GM21717 (cell line): Measurements from ENCODE around the gene CADM1.

Experiments used
- ATAC-seq: cut with Tn5 transposase; IDR thresholded peaks from one replicate; pipeline ENCODE4 v1.9.1; 2021; ENCODE audit warnings: mild to moderate bottlenecking, moderate library complexity; ENCODE audit not compliant: unreplicated experiment

CADM1 gene

GRCh38 chr11:115409116-115409670 is 95.0 kb downstream of the CADM1 start:
- no peak for ATAC-seq

- ATAC-seq, result no peak
Observed at GRCh38 chr11:115408036-115408921, 95.9 kb downstream of the CADM1 start.

- ATAC-seq, result no peak
Observed at GRCh38 chr11:115407496-115407895, 96.7 kb downstream of the CADM1 start.

GRCh38 chr11:115406404-115406803 is 97.8 kb downstream of the CADM1 start:
- ATAC-seq, result no peak

- no peak for ATAC-seq
Observed at GRCh38 chr11:115398333-115399080, 105.7 kb downstream of the CADM1 start.

DNA sequence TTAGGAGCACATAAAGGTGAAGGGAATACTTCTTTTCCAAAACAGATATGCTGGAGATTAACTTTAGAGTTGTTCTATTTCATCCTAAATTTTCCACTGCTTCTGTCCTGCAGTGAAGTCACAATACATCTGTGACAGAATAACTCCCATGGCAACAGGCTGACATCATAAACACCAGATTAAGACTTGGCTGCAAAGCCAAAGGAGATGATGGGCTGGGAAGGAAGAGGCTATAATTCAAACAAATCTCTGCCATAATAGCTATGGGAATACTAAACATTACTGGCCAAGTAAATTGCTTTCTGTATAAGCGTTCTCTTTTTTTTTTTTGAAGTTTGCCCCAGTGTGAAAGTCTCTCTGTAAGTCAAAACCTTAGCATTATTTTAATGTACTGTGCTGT is 107.7 kb downstream of the CADM1 start:
- no peak for ATAC-seq

GRCh38 chr11:115393950-115394349 is 110.3 kb downstream of the CADM1 start:
- ATAC-seq, result no peak

DNA sequence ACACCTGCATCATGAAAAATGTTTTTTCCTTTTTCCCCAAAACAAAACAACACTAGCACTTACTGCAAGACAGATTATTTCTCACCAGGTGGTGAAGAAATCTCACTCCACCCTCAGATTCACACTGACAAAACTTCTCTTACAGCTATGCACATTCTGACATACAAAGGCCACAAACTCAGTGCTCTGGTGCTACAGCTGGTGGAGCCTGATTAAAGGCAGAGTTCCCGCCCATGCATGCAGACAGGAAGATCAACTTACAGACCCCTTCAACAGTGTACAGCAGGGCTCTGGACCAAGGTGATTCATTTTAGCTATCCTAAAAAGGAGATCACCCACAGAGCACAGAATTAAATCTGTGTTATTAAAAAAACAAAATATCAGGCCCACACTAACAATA is 112.6 kb downstream of the CADM1 start:
- no peak for ATAC-seq

GRCh38 chr11:115391160-115391559 is 113.1 kb downstream of the CADM1 start:
- no peak for ATAC-seq

GRCh38 chr11:115390441-115390840 is 113.8 kb downstream of the CADM1 start:
- ATAC-seq, result no peak

DNA sequence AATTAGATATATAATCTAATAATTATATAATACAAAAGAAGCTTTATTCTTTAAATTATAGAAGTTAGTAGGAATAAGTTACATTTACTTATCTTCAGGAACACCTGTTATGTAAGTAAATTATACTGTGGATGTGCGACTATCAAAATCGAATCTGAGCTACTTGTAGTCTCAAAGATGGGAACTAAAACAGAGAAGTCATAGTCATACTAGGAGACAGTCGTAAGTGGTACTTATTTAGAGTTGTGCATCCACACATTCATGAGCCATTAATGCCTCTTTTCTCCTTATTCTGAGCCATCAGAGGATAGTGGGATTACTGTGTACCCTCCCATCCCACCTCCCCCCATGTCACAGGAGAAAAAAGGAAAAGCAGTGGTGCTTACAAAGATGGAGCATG is 114.4 kb downstream of the CADM1 start:
- ATAC-seq, result no peak

GRCh38 chr11:115385226-115385625 is 119.0 kb downstream of the CADM1 start:
- no peak for ATAC-seq

DNA sequence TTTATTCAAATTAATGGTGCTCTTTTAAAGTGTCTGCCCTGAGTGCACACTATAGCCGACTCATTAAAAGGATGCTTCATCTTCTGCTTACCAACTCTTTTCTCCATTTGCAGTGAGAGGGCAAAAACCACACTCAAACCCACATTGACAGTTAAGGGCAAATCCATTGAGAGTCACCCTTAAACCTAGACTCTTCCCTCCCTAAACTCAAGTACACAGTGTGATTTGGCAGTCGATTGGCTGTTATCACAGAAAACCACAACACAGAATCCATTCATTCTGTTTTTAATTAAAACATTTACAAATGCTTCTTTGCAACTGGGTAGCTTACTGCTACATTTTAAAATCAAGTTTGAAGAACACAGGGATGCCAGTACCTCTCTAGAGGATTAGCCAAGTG is 120.0 kb downstream of the CADM1 start:
- no peak for ATAC-seq

DNA sequence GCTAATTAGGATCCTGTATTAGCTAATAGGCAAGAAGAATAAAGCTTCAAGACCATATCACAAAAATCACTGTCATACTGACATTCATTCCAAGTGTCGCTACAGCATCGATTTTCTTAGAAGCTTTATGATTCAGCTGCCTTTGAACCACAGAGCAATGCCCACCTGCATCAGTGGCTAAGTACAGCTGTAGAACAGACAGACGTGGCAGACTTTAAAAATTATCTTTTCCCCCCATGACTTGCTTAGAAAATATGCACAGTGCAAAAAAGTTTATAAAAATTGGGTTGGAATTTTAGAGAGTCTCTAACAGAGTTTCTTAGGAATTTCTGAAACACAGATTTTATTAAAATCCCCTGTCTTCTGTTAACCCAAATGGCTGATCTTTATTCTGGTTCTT is 120.8 kb downstream of the CADM1 start:
- no peak for ATAC-seq

DNA sequence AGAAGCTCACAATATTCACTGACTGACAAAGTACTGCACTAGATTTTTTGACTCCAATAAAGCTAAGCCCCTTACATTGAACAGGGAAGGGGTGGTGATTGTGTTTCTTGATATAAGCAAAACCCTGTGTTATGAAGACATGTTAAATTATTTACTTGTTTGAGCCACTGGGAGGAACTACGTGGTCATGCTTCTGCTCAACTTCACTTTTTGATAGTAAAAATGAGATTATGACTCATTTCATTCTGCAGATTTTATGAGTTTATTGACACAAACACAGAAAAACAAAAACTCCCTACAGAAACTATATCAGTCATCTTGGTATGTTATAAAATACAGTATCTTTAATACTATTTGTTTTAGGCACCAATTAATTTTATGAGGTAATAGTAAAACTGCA is 124.7 kb downstream of the CADM1 start:
- no peak for ATAC-seq

DNA sequence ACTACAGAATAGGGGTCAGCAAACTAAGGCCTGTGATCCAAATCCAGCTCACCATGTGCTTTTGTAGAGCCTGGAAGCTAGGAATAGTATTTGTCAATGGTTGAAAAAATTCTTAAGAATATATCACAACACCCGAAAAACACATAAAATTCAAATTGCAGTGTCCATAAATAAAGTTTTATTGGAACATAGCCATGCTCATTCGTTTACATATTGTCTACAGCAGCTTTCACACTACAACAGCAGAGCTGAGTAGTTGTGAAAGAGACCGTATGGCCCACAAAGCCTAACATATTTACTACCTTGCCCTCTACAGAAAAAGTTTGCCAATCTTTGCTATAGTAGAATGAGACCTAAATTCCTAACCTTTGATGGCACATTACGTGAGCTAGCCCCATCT is 125.7 kb downstream of the CADM1 start:
- ATAC-seq, result no peak

- ATAC-seq, result no peak
Observed at GRCh38 chr11:115377882-115378296, 126.3 kb downstream of the CADM1 start.

DNA sequence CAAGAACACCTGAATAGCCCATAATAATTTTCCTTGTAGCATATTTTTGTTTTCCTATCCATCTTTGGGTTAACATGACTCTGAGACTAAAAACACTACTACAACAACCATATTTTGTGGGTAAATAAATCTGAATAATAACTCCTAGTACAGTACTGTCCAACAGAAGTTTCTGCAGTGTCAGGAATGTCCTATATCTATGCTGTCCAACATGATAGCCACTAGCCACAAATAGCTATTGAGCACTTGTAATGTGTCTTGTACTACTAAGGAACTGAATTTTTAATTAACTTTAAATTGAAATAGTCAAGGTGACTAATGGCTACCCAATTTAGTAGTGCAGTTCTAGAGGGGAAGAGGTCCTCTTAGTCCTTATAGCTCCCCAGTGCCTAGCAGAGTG is 135.6 kb downstream of the CADM1 start:
- ATAC-seq, result no peak

DNA sequence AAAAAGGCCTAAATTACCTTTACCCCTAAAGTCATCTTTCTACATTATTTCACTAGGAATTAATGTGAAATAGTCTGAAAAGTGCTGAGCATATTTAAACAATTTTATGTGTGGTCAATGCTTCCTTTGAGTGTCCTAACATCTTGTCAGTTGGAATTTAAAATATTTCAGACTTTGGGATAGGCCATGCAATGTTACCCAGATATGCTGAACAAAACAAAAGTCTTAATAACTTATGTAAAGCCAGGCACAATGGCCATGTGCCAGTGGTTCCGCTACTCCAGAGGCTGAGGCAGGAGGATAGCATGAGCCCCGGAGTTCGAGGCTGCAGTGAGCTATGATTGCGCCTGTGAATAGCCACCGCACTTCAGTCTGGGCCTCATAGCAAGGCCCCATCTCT is 137.4 kb downstream of the CADM1 start:
- ATAC-seq, result no peak

- no peak for ATAC-seq
Observed at GRCh38 chr11:115365907-115366306, 138.3 kb downstream of the CADM1 start.

GRCh38 chr11:115364896-115365295 is 139.3 kb downstream of the CADM1 start:
- no peak for ATAC-seq

DNA sequence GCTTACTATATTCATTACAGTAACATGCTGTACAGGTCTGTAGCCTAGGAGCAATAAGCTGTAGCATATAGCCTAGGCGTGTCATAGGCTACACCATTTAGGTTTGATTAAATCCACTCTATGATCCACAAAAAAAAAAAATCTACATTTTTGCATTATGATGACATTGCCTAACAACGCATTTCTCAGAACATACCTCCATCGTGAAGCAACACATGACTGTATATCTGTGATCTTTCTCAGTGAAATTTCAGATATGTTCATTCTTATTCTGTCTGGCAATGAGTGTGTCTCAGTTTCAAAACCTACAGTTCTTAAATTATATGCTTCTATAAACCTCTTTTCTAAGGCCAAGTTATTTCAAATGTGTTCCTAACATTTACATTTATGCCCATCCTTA is 140.3 kb downstream of the CADM1 start:
- no peak for ATAC-seq
